Sigmoid colon (tissue), 4 donors: ENCODE data around the gene EEPD1.

Experiments used
- EP300 ChIP-seq, 4 donors: sonication (generic); formaldehyde crosslinking; IDR thresholded peaks; one replicate each; pipeline ENCODE4 v1.6.1; 2017; ENCODE audit warnings: antibody characterized with exemption in 4 of 4
- POLR2A ChIP-seq, 2 donors: fragments of 450-650 bp; IDR thresholded peaks; one replicate each; pipeline ENCODE4 v1.6.1; 2016; ENCODE audit warnings: antibody characterized with exemption in 2 of 2, mild to moderate bottlenecking in 2 of 2, moderate library complexity in 2 of 2
- POLR2AphosphoS5 ChIP-seq, 4 donors: sonication (generic); formaldehyde crosslinking; IDR thresholded peaks; one replicate each; pipeline ENCODE4 v1.6.1; 2017; ENCODE audit warnings: antibody characterized with exemption in 4 of 4
- TF ChIP-seq, protein P1 (sequence below), 4 experiments: fragments of 450-650 bp in 3 of 4; fragments of 200-600 bp in 1 of 4; IDR thresholded peaks; one replicate each; pipeline ENCODE4 v1.5.1; 2016 to 2019; ENCODE audit warnings: antibody characterized with exemption in 4 of 4, mild to moderate bottlenecking in 3 of 4, moderate library complexity in 2 of 4

DNA sequence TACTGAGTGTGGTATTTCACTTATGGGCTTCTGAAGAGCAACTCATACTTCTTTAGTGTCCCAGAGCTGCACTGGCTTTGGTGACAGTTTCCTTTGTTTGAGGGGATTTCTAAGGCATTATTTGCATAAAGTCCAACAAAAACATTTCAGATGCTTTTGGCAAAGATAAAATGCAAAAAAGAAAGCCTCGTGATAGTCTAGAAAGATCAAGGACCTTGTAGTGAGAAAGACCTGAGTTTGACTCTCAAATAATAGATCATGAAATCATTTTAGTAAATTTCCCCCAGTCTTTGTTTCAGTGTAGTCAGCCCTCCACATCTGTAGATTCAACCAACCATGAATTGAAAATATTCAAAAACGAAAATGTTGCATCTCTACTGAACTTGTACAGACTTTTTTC, 107.4 kb downstream of the EEPD1 start:
- TF ChIP-seq, protein P1, sequence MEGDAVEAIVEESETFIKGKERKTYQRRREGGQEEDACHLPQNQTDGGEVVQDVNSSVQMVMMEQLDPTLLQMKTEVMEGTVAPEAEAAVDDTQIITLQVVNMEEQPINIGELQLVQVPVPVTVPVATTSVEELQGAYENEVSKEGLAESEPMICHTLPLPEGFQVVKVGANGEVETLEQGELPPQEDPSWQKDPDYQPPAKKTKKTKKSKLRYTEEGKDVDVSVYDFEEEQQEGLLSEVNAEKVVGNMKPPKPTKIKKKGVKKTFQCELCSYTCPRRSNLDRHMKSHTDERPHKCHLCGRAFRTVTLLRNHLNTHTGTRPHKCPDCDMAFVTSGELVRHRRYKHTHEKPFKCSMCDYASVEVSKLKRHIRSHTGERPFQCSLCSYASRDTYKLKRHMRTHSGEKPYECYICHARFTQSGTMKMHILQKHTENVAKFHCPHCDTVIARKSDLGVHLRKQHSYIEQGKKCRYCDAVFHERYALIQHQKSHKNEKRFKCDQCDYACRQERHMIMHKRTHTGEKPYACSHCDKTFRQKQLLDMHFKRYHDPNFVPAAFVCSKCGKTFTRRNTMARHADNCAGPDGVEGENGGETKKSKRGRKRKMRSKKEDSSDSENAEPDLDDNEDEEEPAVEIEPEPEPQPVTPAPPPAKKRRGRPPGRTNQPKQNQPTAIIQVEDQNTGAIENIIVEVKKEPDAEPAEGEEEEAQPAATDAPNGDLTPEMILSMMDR (IDR thresholded peaks at IDR 0.05) = no peak
- TF ChIP-seq POLR2AphosphoS5 (IDR thresholded peaks at IDR 0.05) = no peak
- no peak for TF ChIP-seq POLR2A (IDR thresholded peaks at IDR 0.05)
- no peak for TF ChIP-seq EP300 (IDR thresholded peaks at IDR 0.05)
